Measurements from ENCODE around the gene SLC26A1. TPM values are rescaled to one million over a fixed set of nuclear protein-coding genes. Genes with fewer than 3 reads are reported as not detected.

The SLC26A1 gene
- total and polyA plus RNA-seq, 2 donors (not counting 3 experiments of a cell fraction or from before 2014, with no cell fraction given) = 0.10 TPM; not detected in 1

GRCh38 chr4:989722-990471 is 3.3 kb downstream of the SLC26A1 start:
- BruUV-seq (replicated peaks) = no TSS peak
- H3K27ac ChIP-seq (ENCODE audit: insufficient read depth, low read depth, low read length) = no peak overlapping the region
- no peaks in the 10 kb centered on the region for H3K79me2 ChIP-seq (ENCODE audit: control insufficient read depth, insufficient read depth, low read length)
- no peak overlapping the region for H3K4me3 ChIP-seq (replicated peaks in 1 of 3; ENCODE audit: insufficient read depth in 1 of 3, low read depth in 1 of 3, low read length in 3 of 3)
- DNase-seq (ENCODE audit: low read depth, low spot score) (no peak), FAIRE-seq (no peak)
- no peaks in the 10 kb centered on the region for H4K20me1 ChIP-seq (replicated peaks; ENCODE audit: control insufficient read depth, extremely low read depth, insufficient read depth, low read length)
- no peaks in the 10 kb centered on the region for H3K9me1 ChIP-seq (replicated peaks; ENCODE audit: control insufficient read depth, extremely low read depth, insufficient read depth, low read length)
- H3K4me1 ChIP-seq (ENCODE audit: control insufficient read depth, extremely low read depth, insufficient read depth, low read length) = peaks cover 16% of the 10 kb centered on the region
- no peak overlapping the region for H2AFZ ChIP-seq (ENCODE audit: low read depth, low read length)
- TF ChIP-seq FOS (IDR thresholded peaks at IDR 0.05; ENCODE audit: borderline replicate concordance, insufficient read depth, low read length) (no peak), POLR2A (IDR thresholded peaks at IDR 0.05; ENCODE audit: low read depth, low read length) (no peak), EZH2 (IDR thresholded peaks at IDR 0.05; ENCODE audit: borderline replicate concordance, low read depth, low read length, severe bottlenecking) (no peak), POLR2AphosphoS5 (IDR thresholded peaks at IDR 0.05; ENCODE audit: insufficient read depth, low read depth, low read length) (no peak), GATA2 (IDR thresholded peaks at IDR 0.05; ENCODE audit: insufficient read depth, insufficient read length, low read depth, low read length) (no peak), MYC (IDR thresholded peaks at IDR 0.05; ENCODE audit: low read depth, low read length) (no peak), JUN (IDR thresholded peaks at IDR 0.05; ENCODE audit: borderline replicate concordance, insufficient read depth, insufficient read length, low read depth) (no peak)
- TF ChIP-seq, protein P1, sequence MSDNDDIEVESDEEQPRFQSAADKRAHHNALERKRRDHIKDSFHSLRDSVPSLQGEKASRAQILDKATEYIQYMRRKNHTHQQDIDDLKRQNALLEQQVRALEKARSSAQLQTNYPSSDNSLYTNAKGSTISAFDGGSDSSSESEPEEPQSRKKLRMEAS (IDR thresholded peaks at IDR 0.05; ENCODE audit: insufficient read depth, insufficient read length) = no peak
- TF ChIP-seq, protein P2, sequence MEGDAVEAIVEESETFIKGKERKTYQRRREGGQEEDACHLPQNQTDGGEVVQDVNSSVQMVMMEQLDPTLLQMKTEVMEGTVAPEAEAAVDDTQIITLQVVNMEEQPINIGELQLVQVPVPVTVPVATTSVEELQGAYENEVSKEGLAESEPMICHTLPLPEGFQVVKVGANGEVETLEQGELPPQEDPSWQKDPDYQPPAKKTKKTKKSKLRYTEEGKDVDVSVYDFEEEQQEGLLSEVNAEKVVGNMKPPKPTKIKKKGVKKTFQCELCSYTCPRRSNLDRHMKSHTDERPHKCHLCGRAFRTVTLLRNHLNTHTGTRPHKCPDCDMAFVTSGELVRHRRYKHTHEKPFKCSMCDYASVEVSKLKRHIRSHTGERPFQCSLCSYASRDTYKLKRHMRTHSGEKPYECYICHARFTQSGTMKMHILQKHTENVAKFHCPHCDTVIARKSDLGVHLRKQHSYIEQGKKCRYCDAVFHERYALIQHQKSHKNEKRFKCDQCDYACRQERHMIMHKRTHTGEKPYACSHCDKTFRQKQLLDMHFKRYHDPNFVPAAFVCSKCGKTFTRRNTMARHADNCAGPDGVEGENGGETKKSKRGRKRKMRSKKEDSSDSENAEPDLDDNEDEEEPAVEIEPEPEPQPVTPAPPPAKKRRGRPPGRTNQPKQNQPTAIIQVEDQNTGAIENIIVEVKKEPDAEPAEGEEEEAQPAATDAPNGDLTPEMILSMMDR (IDR thresholded peaks at IDR 0.05; ENCODE audit: extremely low read depth in 1 of 2, insufficient read depth in 1 of 2, low read depth in 1 of 2, low read length in 2 of 2) = no peak
- POLR2A ChIA-PET = no interaction called here
- dilution Hi-C loops (cut with MboI; ENCODE audit: extremely low pct_ligation_motif_present, low sequenced_read_pairs) = no loop called here
- intact Hi-C loops (cut with micrococcal nuclease) = loop anchor here (5.0 kb wide), 1 partner anchor 248 kb away; no protein-coding TSS in a partner anchor
- no peak overlapping the region for H3K9ac ChIP-seq (replicated peaks; ENCODE audit: extremely low read depth, insufficient read depth, low read length)
- CTCF ChIA-PET = no interaction called here
- no peaks in the 10 kb centered on the region for H3K9me3 ChIP-seq (replicated peaks; ENCODE audit: control insufficient read depth, insufficient read depth, low read length)
- H3K27me3 ChIP-seq (ENCODE audit: control insufficient read depth in 2 of 2, insufficient read depth in 2 of 2, low read length in 2 of 2) = no peaks in the 10 kb centered on the region
- no peak overlapping the region for H3K4me2 ChIP-seq (ENCODE audit: insufficient read depth, low read length)
- H3K36me3 ChIP-seq (ENCODE audit: control insufficient read depth in 2 of 2, extremely low read depth in 1 of 2, insufficient read depth in 2 of 2, low read length in 2 of 2) = peaks cover 0 to 2% of the 10 kb centered on the region in 2 experiments

Data from endothelial cell of umbilical vein (primary cell).